ENCODE data around the gene DDX28. TPM values are rescaled to one million over a fixed set of nuclear protein-coding genes. Genes with fewer than 3 reads are reported as not detected.

DDX28 gene
- total and polyA plus RNA-seq, 2 of the 8 experiments (the other 6 are each of a cell fraction or from before 2014, with no cell fraction given), result 16.8 to 28.1 TPM

DNA sequence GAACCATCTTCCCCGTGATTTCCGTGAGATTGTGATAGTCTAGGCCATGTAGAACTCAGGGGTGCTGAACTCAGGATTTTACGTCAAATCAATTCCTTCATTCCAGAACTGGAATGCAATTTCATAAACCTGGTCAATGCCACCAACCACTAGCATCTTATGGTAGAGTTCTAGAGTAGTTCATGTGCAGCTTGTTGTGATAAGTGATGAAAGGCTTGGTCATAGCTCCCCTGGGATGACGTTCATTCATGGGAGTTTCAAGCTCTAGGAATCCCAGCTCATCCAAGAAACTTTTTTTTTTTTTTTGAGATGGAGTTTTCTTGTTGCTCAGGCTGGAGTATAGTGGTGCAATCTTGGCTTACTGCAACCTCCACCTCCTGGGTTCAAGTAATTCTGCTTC, 20.0 kb downstream of the DDX28 start:
- Histone ChIP-seq H3K9me3 (ENCODE audit: insufficient read depth in 2 of 2, low read depth in 1 of 2, low read length in 1 of 2) (no peaks in the 10 kb centered on the region), H3K79me2 (ENCODE audit: control insufficient read depth in 1 of 2, insufficient read depth in 2 of 2, low read length in 2 of 2) (no peaks in the 10 kb centered on the region), H2AK5ac (ENCODE audit: low read depth, low read length) (no peak overlapping the region), H3K14ac (ENCODE audit: insufficient read length) (no peak overlapping the region), H3K27ac (ENCODE audit: low read depth, low read length) (no peak overlapping the region), H2BK120ac (replicated peaks; ENCODE audit: low read depth, low read length) (no peak overlapping the region), H3K36me3 (ENCODE audit: control insufficient read depth in 2 of 4, insufficient read depth in 4 of 4, low read length in 3 of 4) (no peaks in the 10 kb centered on the region), H2BK20ac (ENCODE audit: low read length) (no peak overlapping the region), H3K23ac (ENCODE audit: insufficient read length) (no peak overlapping the region), H4K91ac (replicated peaks; ENCODE audit: insufficient read length, low read length) (no peak overlapping the region), H3K4me2 (ENCODE audit: insufficient read depth in 1 of 2, low read depth in 2 of 2, low read length in 2 of 2) (no peak overlapping the region), H2AFZ (ENCODE audit: low read length) (no peak overlapping the region), H3K18ac (ENCODE audit: extremely low read depth, low read length) (no peak overlapping the region), H3K4me3 (ENCODE audit: extremely low read depth in 1 of 4, insufficient read depth in 2 of 4, low read depth in 3 of 4, low read length in 4 of 4) (no peak overlapping the region), H3K4ac (replicated peaks; ENCODE audit: insufficient read length, low read depth, low read length) (no peak overlapping the region), H3K56ac (replicated peaks; ENCODE audit: insufficient read length, low read depth, low read length) (no peak overlapping the region), H3K79me1 (ENCODE audit: low read depth, low read length) (no peaks in the 10 kb centered on the region; the same call in 1 of the 2 replicates), H3K9ac (replicated peaks in 1 of 4; ENCODE audit: extremely low read depth in 1 of 4, low read depth in 3 of 4, low read length in 3 of 4) (no peak overlapping the region), H2BK12ac (ENCODE audit: low read depth, low read length) (no peak overlapping the region), H2BK5ac (ENCODE audit: low read depth, low read length) (no peak overlapping the region), H3K27me3 (replicated peaks in 1 of 4; ENCODE audit: control insufficient read depth in 3 of 4, extremely low read depth in 1 of 4, insufficient read depth in 3 of 4, low read length in 3 of 4) (no peaks in the 10 kb centered on the region), H2BK15ac (ENCODE audit: low read length) (no peak overlapping the region), H4K8ac (ENCODE audit: extremely low read depth, insufficient read depth, low read length) (no peak overlapping the region), H3K23me2 (ENCODE audit: low read depth, low read length) (no peaks in the 10 kb centered on the region), H3K4me1 (replicated peaks in 1 of 4; ENCODE audit: control insufficient read depth in 3 of 4, insufficient read depth in 4 of 4, low read length in 3 of 4) (no peaks in the 10 kb centered on the region; a peak in 1 of 7 replicates), H4K5ac (ENCODE audit: insufficient read length, low read depth, low read length) (no peak overlapping the region), H4K20me1 (replicated peaks in 1 of 2; ENCODE audit: control insufficient read depth in 1 of 2, insufficient read depth in 2 of 2, low read length in 2 of 2) (no peaks in the 10 kb centered on the region)
- POLR2A ChIA-PET (ENCODE audit: partially characterized antibody), result interaction anchor here (4.5 kb wide), 1 partner anchor 20 kb away, joined by 23 read pairs; the partner anchor contains the start of genes DDX28 and DUS2
- DNase-seq (ENCODE audit: low read depth in 1 of 2, low spot score in 2 of 2) (no peak), FAIRE-seq (no peak)
- CTCF ChIA-PET (ENCODE audit: partially characterized antibody), result interaction anchor here (0.6 to 1.8 kb wide), 5 partner anchors 12 to 1751 kb away, joined by 3 to 5 read pairs (median 4); partner anchors contain the start of genes DDX28 and DUS2
- WGBS, 2 experiments (ENCODE audit: extremely low coverage in 1 of 2, insufficient coverage in 1 of 2, insufficient read length in 1 of 2, insufficient replicate concordance in 2 of 2, low coverage in 1 of 2, low lambda C conversion rate in 2 of 2, missing lambda C conversion rate in 1 of 2), result 89% methylated on average over 4 of the region's 4 CpGs; no CpG with 5 or more reads in 1 of the 2 experiments
- no peak for TF ChIP-seq BCL11A (IDR thresholded peaks at IDR 0.05; ENCODE audit: low read depth in 2 of 2, low read length in 2 of 2)
- no peak for TF ChIP-seq RAD21 (IDR thresholded peaks at IDR 0.05 in 1 of 2, conservative IDR thresholded peaks at IDR 0.05 in 1 of 2; ENCODE audit: low read depth in 2 of 2, low read length in 2 of 2)
- no peak for TF ChIP-seq HDAC2 (IDR thresholded peaks at IDR 0.05; ENCODE audit: borderline replicate concordance in 1 of 2, low read depth in 2 of 2, low read length in 2 of 2)
- TF ChIP-seq, protein P1, sequence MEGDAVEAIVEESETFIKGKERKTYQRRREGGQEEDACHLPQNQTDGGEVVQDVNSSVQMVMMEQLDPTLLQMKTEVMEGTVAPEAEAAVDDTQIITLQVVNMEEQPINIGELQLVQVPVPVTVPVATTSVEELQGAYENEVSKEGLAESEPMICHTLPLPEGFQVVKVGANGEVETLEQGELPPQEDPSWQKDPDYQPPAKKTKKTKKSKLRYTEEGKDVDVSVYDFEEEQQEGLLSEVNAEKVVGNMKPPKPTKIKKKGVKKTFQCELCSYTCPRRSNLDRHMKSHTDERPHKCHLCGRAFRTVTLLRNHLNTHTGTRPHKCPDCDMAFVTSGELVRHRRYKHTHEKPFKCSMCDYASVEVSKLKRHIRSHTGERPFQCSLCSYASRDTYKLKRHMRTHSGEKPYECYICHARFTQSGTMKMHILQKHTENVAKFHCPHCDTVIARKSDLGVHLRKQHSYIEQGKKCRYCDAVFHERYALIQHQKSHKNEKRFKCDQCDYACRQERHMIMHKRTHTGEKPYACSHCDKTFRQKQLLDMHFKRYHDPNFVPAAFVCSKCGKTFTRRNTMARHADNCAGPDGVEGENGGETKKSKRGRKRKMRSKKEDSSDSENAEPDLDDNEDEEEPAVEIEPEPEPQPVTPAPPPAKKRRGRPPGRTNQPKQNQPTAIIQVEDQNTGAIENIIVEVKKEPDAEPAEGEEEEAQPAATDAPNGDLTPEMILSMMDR (IDR thresholded peaks at IDR 0.05; ENCODE audit: control extremely low read depth in 1 of 3, insufficient read depth in 1 of 3, low read depth in 1 of 3, low read length in 3 of 3), result no peak
- TF ChIP-seq POLR2A (IDR thresholded peaks at IDR 0.05; ENCODE audit: control extremely low read depth in 1 of 2, low read depth in 2 of 2, low read length in 2 of 2), result no peak
- TF ChIP-seq EP300 (IDR thresholded peaks at IDR 0.05; ENCODE audit: borderline replicate concordance in 1 of 2, low read depth in 2 of 2, low read length in 2 of 2), result no peak
- no peak for TF ChIP-seq SIN3A (conservative IDR thresholded peaks at IDR 0.05 in 1 of 2, IDR thresholded peaks at IDR 0.05 in 1 of 2; ENCODE audit: low read depth in 1 of 2, low read length in 2 of 2)
- no peak for TF ChIP-seq SP4 (IDR thresholded peaks at IDR 0.05; ENCODE audit: low read length)
- no peak for TF ChIP-seq KDM1A (IDR thresholded peaks at IDR 0.05; ENCODE audit: borderline replicate concordance, low read length)
- TF ChIP-seq EGR1 (IDR thresholded peaks at IDR 0.05; ENCODE audit: borderline replicate concordance, low read depth, low read length), result no peak
